Thoracic aorta (tissue), 2 donors: Measurements from ENCODE around the gene CHST12. TPM values are rescaled to one million over a fixed set of nuclear protein-coding genes. Genes with fewer than 3 reads are reported as not detected.
"Not testable (repeated sequence)": the region's sequence is repeated elsewhere in the genome, so short reads cannot be mapped to it uniquely, and the experiment has no call there.

Experiments used
- ATAC-seq: fragments of 150-250 bp; one replicate; pipeline ENCODE4 v1.8.0; 2017; ENCODE audit warnings: low read depth; ENCODE audit not compliant: insufficient number of reproducible peaks, low FRiP score
- DNase-seq: peaks from one replicate; pipeline ENCODE4 v3.0.0-alpha.2; 2020; ENCODE audit warnings: low spot score
- H3K27ac ChIP-seq, 2 donors: fragments of 200-600 bp; sonication (generic); 1 replicate in 1 of 2; 2 replicates in 1 of 2; pipeline ENCODE4 v1.5.1; 2016; ENCODE audit warnings: mild to moderate bottlenecking in 2 of 2, moderate library complexity in 2 of 2
- H3K27me3 ChIP-seq: fragments of 200-600 bp; sonication (generic); replicated peaks from 2 replicates; pipeline ENCODE4 v1.6.0; 2016; ENCODE audit warnings: mild to moderate bottlenecking; ENCODE audit not compliant: insufficient read depth
- H3K36me3 ChIP-seq: fragments of 200-600 bp; sonication (generic); one replicate; pipeline ENCODE4 v1.5.1; 2016
- H3K4me1 ChIP-seq, 2 donors: fragments of 200-600 bp; sonication (generic); 1 replicate in 1 of 2; 2 replicates in 1 of 2; pipeline versions ENCODE4 v1.5.1 to v1.6.0; 2016; ENCODE audit warnings: low read depth in 2 of 2, mild to moderate bottlenecking in 1 of 2; ENCODE audit not compliant: control insufficient read depth in 1 of 2
- H3K4me3 ChIP-seq: fragments of 200-600 bp; sonication (generic); 2 replicates; pipeline ENCODE4 v1.5.1; 2016; ENCODE audit warnings: mild to moderate bottlenecking
- H3K9me3 ChIP-seq: fragments of 200-600 bp; sonication (generic); 2 replicates; pipeline ENCODE4 v1.5.1; 2016
- total RNA-seq, 2 donors: library from RNA; depleted of rRNA; stranded (reverse); fragments of >200 nt; gene quantifications; one replicate each; pipeline versions ENCODE4 v1.1.0 to v1.2.3, GENCODE V29; 2016
- TF ChIP-seq, protein P1 (sequence below): fragments of 200-600 bp; sonication (generic); IDR thresholded peaks from one replicate; pipeline ENCODE4 v1.5.1; 2019; ENCODE audit warnings: antibody characterized with exemption

The CHST12 gene
- total RNA-seq, 2 donors from 2014 or later: 18.7 to 19.1 TPM

DNA sequence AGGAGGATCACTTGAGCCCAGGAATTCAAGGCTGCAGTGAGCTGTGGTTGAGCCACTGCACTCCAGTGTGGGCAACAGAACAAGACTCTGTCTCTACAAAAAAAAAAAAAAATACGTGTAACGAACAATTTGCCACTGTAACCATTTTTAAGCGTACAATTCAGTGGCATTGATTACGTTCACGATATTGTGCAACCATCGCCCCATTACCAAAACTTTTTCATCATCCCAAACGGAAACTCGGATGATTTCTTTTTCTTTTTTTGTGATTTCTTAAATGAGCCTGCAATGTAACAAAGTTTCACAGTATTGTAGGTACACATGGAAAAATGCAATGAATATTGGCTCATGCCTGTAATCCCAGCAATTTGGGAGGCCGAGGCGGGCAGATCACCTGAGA is 63.3 kb downstream of the CHST12 start:
- no peak overlapping the region for H3K27ac ChIP-seq
- no peaks in the 10 kb centered on the region for H3K9me3 ChIP-seq
- TF ChIP-seq, protein P1, sequence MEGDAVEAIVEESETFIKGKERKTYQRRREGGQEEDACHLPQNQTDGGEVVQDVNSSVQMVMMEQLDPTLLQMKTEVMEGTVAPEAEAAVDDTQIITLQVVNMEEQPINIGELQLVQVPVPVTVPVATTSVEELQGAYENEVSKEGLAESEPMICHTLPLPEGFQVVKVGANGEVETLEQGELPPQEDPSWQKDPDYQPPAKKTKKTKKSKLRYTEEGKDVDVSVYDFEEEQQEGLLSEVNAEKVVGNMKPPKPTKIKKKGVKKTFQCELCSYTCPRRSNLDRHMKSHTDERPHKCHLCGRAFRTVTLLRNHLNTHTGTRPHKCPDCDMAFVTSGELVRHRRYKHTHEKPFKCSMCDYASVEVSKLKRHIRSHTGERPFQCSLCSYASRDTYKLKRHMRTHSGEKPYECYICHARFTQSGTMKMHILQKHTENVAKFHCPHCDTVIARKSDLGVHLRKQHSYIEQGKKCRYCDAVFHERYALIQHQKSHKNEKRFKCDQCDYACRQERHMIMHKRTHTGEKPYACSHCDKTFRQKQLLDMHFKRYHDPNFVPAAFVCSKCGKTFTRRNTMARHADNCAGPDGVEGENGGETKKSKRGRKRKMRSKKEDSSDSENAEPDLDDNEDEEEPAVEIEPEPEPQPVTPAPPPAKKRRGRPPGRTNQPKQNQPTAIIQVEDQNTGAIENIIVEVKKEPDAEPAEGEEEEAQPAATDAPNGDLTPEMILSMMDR: no peak
- ATAC-seq: no peak
- H3K4me1 ChIP-seq: no peaks in the 10 kb centered on the region
- H3K27me3 ChIP-seq: no peaks in the 10 kb centered on the region
- no peak overlapping the region for H3K4me3 ChIP-seq
- H3K36me3 ChIP-seq: no peaks in the 10 kb centered on the region
- DNase-seq: no peak

DNA sequence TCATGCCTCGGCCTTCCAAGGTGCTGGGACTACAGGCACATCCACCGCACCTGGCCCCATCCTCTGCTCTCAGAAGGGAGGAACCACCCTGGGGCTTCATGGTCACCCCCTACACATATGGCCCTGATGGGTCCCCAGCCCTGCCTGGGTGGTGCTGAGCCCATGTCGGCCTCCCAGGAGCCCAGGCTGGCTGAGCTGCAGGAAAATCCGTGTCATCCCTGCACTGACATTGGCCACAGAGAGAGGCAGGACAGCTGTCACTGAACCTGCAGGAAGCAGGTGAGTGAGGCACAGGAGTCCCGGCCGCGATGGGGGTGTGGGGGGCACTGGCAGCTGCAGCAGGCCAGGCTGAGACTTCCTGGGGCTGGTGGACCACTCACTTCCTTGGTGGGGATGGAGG is 64.8 kb downstream of the CHST12 start:
- no peak overlapping the region for H3K4me3 ChIP-seq
- H3K9me3 ChIP-seq: no peaks in the 10 kb centered on the region
- no peaks in the 10 kb centered on the region for H3K27me3 ChIP-seq
- H3K27ac ChIP-seq: no peak overlapping the region
- no peaks in the 10 kb centered on the region for H3K4me1 ChIP-seq
- TF ChIP-seq, protein P1: no peak
- DNase-seq (no peak), ATAC-seq (no peak)
- no peaks in the 10 kb centered on the region for H3K36me3 ChIP-seq

DNA sequence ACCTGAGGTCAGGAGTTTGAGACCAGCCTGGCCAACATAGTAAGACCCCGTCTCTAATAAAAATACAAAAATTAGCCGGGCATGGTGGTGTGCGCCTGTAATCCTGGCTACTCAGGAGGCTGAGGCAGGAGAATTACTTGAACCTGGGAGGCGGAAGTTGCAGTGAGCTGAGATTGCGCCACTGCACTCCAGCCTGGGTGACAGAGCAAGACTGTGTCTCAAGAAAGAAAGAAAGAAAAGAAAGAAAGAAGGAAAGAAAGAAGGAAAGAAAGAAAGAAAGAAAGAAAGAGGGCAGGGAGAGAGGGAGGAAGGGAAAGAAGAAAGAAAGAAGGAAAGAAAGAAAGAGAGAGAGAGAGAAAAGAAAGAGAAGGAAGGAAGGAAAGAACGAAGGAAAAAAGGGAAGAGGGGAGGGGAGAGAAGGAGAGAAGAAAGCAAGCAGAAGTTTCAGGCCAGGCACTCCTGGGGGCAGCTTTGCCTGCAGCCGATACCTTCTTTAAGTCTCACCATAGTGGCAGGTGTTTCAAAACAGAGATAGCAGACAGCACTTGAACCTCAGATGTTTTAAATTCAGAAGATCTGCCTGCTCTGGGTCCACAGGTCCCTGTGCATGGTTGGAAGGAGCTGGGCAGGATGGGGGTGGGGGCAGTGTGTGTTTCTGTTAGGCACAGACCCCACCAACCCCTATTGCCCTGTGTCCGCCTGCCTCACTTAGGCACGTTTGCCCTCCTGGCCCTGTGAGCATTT is 66.2 kb downstream of the CHST12 start:
- not testable (repeated sequence) for H3K36me3 ChIP-seq, H3K4me3 ChIP-seq, DNase-seq, H3K4me1 ChIP-seq, H3K27me3 ChIP-seq, ATAC-seq, H3K9me3 ChIP-seq, H3K27ac ChIP-seq

DNA sequence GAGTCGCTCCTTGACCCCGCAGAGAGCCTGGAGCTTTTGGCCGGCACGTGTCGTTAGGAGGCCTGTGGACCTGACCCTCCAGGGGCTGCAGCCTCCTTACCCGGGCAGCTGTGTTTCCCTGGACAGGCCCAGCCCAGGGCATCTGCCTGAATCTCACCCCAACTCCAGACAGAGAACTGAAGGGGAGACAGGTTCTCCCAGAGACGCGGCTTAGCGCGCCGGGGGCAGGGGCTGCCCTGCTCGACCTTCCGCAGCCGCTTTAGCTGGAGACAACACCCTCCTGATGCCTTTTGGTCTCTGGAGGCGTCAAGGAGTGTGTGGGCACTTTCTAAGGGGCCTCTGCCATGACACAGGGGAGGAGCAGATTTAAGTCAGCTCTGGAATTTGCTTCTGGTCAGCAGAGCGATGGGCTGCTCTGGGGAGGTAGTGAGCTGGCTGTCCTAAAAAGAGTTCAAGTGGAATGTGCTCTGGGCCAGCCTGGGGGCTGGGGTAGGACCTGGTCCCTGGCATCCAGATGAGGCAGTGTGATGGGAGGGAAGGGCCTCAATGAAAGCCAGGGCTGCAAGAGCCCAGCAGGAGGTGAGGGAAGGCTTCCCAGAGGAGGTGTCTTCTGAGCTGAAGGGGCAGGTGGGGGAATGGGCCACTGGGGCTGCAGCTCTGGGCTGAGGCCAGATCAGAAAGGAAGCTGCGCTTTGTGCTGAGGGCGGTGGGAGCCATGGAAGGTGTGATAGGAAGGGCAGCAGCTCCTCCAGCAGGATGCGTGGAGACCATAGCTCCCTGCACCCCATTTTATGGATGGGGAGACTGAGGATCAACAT is 67.0 kb downstream of the CHST12 start:
- Histone ChIP-seq H3K4me1 (no peaks in the 10 kb centered on the region), H3K27me3 (no peaks in the 10 kb centered on the region), H3K4me3 (no peak overlapping the region), H3K36me3 (no peaks in the 10 kb centered on the region), H3K27ac (no peak overlapping the region), H3K9me3 (no peaks in the 10 kb centered on the region)
- TF ChIP-seq, protein P1: no peak
- no peak for DNase-seq
- ATAC-seq: no peak

DNA sequence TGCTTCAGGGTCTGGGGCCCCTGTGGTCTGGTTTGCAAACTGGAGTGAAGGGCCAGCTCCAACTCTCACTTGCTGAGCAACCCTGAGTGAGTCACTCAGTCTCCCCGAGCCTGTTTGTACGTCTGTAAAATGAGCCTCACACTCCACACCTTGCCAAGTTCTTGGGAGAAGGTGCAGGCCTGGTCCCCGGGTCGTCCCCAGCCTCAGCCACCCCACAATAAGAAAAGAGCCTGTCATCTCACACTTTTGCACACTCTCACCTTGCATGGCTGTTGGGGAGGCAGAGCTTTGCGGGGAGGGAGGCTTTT is 67.6 kb downstream of the CHST12 start:
- H3K4me1 ChIP-seq: no peaks in the 10 kb centered on the region
- H3K9me3 ChIP-seq: no peaks in the 10 kb centered on the region
- H3K4me3 ChIP-seq: no peak overlapping the region
- H3K27ac ChIP-seq: no peak overlapping the region
- H3K36me3 ChIP-seq: no peaks in the 10 kb centered on the region
- ATAC-seq: no peak
- TF ChIP-seq, protein P1: no peak
- no peak for DNase-seq
- H3K27me3 ChIP-seq: no peaks in the 10 kb centered on the region
